ENCODE results near the gene ANKS6.
A peak's percentile ranks its signal among the peaks of the same experiment; 100 is the strongest.

DNA sequence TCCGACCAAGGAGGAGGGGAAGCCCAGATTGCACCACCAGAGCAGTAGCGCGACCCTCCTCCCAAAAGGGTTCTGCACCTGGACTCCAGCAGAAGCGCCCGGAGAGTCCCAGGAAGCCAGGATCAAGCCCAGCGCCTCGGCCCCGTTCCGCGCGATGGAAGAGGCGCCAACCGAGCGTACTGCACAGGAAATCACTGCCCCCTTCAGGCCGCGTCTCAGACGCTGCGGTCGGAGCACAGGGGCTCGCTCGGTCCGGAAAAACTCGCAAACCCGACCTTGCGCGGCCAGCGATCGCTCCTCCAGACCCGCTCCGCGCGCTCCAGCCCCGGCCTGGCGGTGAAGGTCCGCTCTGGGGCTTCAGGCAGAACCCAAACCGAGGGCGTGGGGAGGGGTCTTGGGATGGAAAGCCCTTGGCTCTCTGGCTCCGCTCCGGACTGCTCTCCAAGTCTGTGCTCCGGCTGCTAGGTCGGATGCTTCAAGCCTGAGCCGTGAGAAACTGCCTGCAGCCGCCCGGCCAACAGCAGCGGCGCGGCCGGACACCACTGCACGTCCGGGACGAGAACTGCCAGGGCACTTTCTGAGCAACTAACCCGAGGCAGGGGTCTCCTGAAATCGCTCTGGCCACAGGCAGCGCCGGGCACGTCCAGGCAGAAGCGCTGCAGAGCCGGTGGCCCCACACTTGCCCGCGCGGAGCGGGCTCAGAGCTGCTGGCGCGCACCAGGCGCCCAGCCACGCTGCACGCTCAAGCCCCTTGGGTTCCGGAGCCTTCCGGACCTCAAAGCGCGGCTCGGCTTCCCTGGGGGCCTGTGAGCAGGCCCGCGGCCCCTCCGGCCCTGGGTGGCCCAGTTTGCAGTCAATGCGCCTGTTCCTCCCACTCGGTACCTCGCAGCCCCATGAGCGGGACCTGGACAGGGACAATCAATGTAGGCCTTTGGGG is 88.9 kb downstream of the ANKS6 start:
- TF ChIP-seq POLR2AphosphoS5 (IDR thresholded peaks at IDR 0.05) (no peak), POLR2A (IDR thresholded peaks at IDR 0.05; ENCODE audit: low read depth) (no peak)
- TF ChIP-seq, protein P1, sequence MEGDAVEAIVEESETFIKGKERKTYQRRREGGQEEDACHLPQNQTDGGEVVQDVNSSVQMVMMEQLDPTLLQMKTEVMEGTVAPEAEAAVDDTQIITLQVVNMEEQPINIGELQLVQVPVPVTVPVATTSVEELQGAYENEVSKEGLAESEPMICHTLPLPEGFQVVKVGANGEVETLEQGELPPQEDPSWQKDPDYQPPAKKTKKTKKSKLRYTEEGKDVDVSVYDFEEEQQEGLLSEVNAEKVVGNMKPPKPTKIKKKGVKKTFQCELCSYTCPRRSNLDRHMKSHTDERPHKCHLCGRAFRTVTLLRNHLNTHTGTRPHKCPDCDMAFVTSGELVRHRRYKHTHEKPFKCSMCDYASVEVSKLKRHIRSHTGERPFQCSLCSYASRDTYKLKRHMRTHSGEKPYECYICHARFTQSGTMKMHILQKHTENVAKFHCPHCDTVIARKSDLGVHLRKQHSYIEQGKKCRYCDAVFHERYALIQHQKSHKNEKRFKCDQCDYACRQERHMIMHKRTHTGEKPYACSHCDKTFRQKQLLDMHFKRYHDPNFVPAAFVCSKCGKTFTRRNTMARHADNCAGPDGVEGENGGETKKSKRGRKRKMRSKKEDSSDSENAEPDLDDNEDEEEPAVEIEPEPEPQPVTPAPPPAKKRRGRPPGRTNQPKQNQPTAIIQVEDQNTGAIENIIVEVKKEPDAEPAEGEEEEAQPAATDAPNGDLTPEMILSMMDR (IDR thresholded peaks at IDR 0.05) = peak in 2 of 3 experiments; percentile 18 to 22

Data from esophagus muscularis mucosa (tissue), 3 donors.